ENCODE data around the gene C1orf210. TPM values are rescaled to one million over a fixed set of nuclear protein-coding genes. Genes with fewer than 3 reads are reported as not detected.

Gene C1orf210
- total and polyA plus RNA-seq, 9 of the 15 experiments (the other 6 are each of a cell fraction or from before 2014, with no cell fraction given) = 0.21 TPM; not detected in 8

- Histone ChIP-seq H3K4me1 (replicated peaks in 1 of 2; ENCODE audit: control insufficient read depth in 2 of 2, insufficient read depth in 2 of 2, low read length in 2 of 2) (peaks cover 16 to 19% of the 10 kb centered on the region in 2 experiments; a peak in 4 of 5 replicates), H3K4me3 (peak overlapping the region; percentile 27; the same call in 1 of the 2 replicates), H3K27ac (ENCODE audit: extremely low read depth, low read depth, low read length) (no peak overlapping the region), H3K4me2 (ENCODE audit: insufficient read depth, low read length) (peak overlapping the region; percentile 80), H4K20me1 (replicated peaks; ENCODE audit: control insufficient read depth, insufficient read depth, low read length) (no peaks in the 10 kb centered on the region), H3K36me3 (ENCODE audit: control insufficient read depth, insufficient read depth, low read length) (no peaks in the 10 kb centered on the region), H3K9me3 (replicated peaks; ENCODE audit: control insufficient read depth, insufficient read depth, low read depth, low read length) (no peaks in the 10 kb centered on the region), H3K9me1 (ENCODE audit: control insufficient read depth, insufficient read depth, low read length) (no peaks in the 10 kb centered on the region), H3K27me3 (ENCODE audit: control insufficient read depth in 2 of 2, insufficient read depth in 2 of 2, low read length in 2 of 2) (peaks cover 38 to 72% of the 10 kb centered on the region in 2 experiments), H3K79me2 (ENCODE audit: control insufficient read depth, insufficient read depth, low read length) (no peaks in the 10 kb centered on the region), H2AFZ (ENCODE audit: low read depth, low read length) (peak overlapping the region; percentile 75), H3K9ac (ENCODE audit: insufficient read depth in 1 of 2, low read depth in 2 of 2, low read length in 2 of 2) (peak overlapping the region; percentile 40 to 86; a peak in 3 of 4 replicates)
- BruUV-seq (replicated peaks) = no TSS peak
- WGBS (ENCODE audit: insufficient coverage, low coverage, missing lambda C conversion rate) = 2% methylated on average over 26 of the region's 29 CpGs
- in situ Hi-C loops (cut with MboI) = no loop called here
- DNase-seq (ENCODE audit: extremely low read depth in 1 of 4, low spot score in 3 of 4) (peak; percentile 61 to 86 (median 78)), FAIRE-seq (peak; percentile 76), ATAC-seq (peak; percentile 66)
- POLR2A ChIA-PET = interaction anchor here (0.6 to 0.8 kb wide), 2 partner anchors 40 to 47 kb away, joined by 3 read pairs; no protein-coding TSS in a partner anchor
- CTCF ChIA-PET (ENCODE audit: low intra/inter-chr PET ratio) = no interaction called here
- intact Hi-C loops (cut with micrococcal nuclease) = no loop called here
- TF ChIP-seq EGR1 (conservative IDR thresholded peaks at IDR 0.05) = peak; percentile 57
- TF ChIP-seq NR2C2 (CRISPR knock-in tag; IDR thresholded peaks at IDR 0.05) = no peak
- peak; percentile 48; the same call in 1 of the 2 replicates for TF ChIP-seq NR2C2 (tag; IDR thresholded peaks at IDR 0.05)
- TF ChIP-seq RBM39 (optimal IDR thresholded peaks at IDR 0.05; ENCODE audit: low read depth, low read length) = no peak
- TF ChIP-seq MCM3 (IDR thresholded peaks at IDR 0.05) = no peak
- peak; percentile 26; the same call in 1 of the 2 replicates for TF ChIP-seq ZNF316 (IDR thresholded peaks at IDR 0.05)
- TF ChIP-seq ZNF41 (CRISPR knock-in tag; conservative IDR thresholded peaks at IDR 0.05) = no peak
- no peak for TF ChIP-seq SLC30A9 (CRISPR knock-in tag; IDR thresholded peaks at IDR 0.05)
- TF ChIP-seq NR3C1 (CRISPR knock-in tag; IDR thresholded peaks at IDR 0.05) = no peak
- TF ChIP-seq KLF13 (tag; IDR thresholded peaks at IDR 0.05; ENCODE audit: borderline replicate concordance, low read depth) = peak; percentile 55; the same call in 1 of the 2 replicates
- TF ChIP-seq, protein P1, sequence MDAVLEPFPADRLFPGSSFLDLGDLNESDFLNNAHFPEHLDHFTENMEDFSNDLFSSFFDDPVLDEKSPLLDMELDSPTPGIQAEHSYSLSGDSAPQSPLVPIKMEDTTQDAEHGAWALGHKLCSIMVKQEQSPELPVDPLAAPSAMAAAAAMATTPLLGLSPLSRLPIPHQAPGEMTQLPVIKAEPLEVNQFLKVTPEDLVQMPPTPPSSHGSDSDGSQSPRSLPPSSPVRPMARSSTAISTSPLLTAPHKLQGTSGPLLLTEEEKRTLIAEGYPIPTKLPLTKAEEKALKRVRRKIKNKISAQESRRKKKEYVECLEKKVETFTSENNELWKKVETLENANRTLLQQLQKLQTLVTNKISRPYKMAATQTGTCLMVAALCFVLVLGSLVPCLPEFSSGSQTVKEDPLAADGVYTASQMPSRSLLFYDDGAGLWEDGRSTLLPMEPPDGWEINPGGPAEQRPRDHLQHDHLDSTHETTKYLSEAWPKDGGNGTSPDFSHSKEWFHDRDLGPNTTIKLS (IDR thresholded peaks at IDR 0.05; ENCODE audit: borderline replicate concordance, low read depth) = peak; percentile 79
- TF ChIP-seq PHF8 (IDR thresholded peaks at IDR 0.05; ENCODE audit: borderline replicate concordance, low read length) = peak; percentile 22; the same call in 1 of the 2 replicates
- no peak for TF ChIP-seq STAT5A (IDR thresholded peaks at IDR 0.05; ENCODE audit: borderline replicate concordance, low read length)
- no peak for TF ChIP-seq TCF7L2 (IDR thresholded peaks at IDR 0.05; ENCODE audit: low read depth, low read length)
- peak in 1 of 2 experiments; percentile 16; a peak in 1 of 4 replicates for TF ChIP-seq MAZ (CRISPR knock-in tag; conservative IDR thresholded peaks at IDR 0.05 in 1 of 2, IDR thresholded peaks at IDR 0.05 in 1 of 2)
- TF ChIP-seq GATAD2A (IDR thresholded peaks at IDR 0.05) = no peak
- TF ChIP-seq C11orf30 (IDR thresholded peaks at IDR 0.05; ENCODE audit: low read depth) = 0 out of 2 replicates have a peak, but pooled peaks have one; percentile 5
- TF ChIP-seq KLF1 (tag; IDR thresholded peaks at IDR 0.05) = peak; percentile 92
- TF ChIP-seq ZSCAN29 (IDR thresholded peaks at IDR 0.05) = no peak
- no peak for TF ChIP-seq ZNF668 (CRISPR knock-in tag; IDR thresholded peaks at IDR 0.05)
- TF ChIP-seq FOXO4 (CRISPR knock-in tag; IDR thresholded peaks at IDR 0.05) = no peak
- TF ChIP-seq CTBP1 (IDR thresholded peaks at IDR 0.05; ENCODE audit: borderline replicate concordance) = peak; percentile 45; the same call in 1 of the 2 replicates
Observed at GRCh38 chr1:43270421-43271095, 14.8 kb downstream of the C1orf210 start.
